Gastroesophageal sphincter (tissue), 4 donors: Measurements from ENCODE around the gene SGPL1. TPM values are rescaled to one million over a fixed set of nuclear protein-coding genes. Genes with fewer than 3 reads are reported as not detected.

Experiments
- ATAC-seq: fragments of 150-250 bp; one replicate; pipeline ENCODE4 v1.9.1; 2016; ENCODE audit warnings: mild to moderate bottlenecking, moderate library complexity
- H3K27ac ChIP-seq, 4 donors: fragments of 200-600 bp; sonication (generic) in 3 of 4; 1 replicate in 3 of 4; 2 replicates in 1 of 4; pipeline ENCODE4 v1.5.1; 2016 to 2019
- H3K27me3 ChIP-seq: fragments of 200-600 bp; sonication (generic); one replicate; pipeline ENCODE4 v1.5.1; 2019
- H3K36me3 ChIP-seq, 2 donors: fragments of 200-600 bp; sonication (generic); one replicate each; pipeline ENCODE4 v1.5.1; 2019; ENCODE audit warnings: control low read depth in 1 of 2
- H3K4me1 ChIP-seq, 3 donors: fragments of 200-600 bp; sonication (generic); 1 replicate in 2 of 3; 2 replicates in 1 of 3; pipeline ENCODE4 v1.5.1; 2016 to 2019; ENCODE audit warnings: control low read depth in 2 of 3
- H3K4me3 ChIP-seq, 2 donors: fragments of 200-600 bp; sonication (generic); one replicate each; pipeline ENCODE4 v1.5.1; 2019; ENCODE audit warnings: mild to moderate bottlenecking in 1 of 2, moderate library complexity in 1 of 2
- H3K9me3 ChIP-seq, 3 donors: fragments of 200-600 bp; sonication (generic); one replicate each; pipeline ENCODE4 v1.5.1; 2017 to 2019; ENCODE audit warnings: control low read depth in 2 of 3
- EP300 ChIP-seq: sonication (generic); formaldehyde crosslinking; IDR thresholded peaks from one replicate; pipeline ENCODE4 v1.6.1; 2017; ENCODE audit warnings: antibody characterized with exemption, mild to moderate bottlenecking
- POLR2A ChIP-seq, 2 donors: fragments of 450-650 bp; IDR thresholded peaks; one replicate each; pipeline ENCODE4 v1.6.1; 2017; ENCODE audit warnings: antibody characterized with exemption in 2 of 2, mild to moderate bottlenecking in 2 of 2, moderate library complexity in 1 of 2
- POLR2AphosphoS5 ChIP-seq: sonication (generic); formaldehyde crosslinking; IDR thresholded peaks from one replicate; pipeline ENCODE4 v1.6.1; 2017; ENCODE audit warnings: antibody characterized with exemption
- WGBS, 2 donors: methylation state at CpG; one replicate each; pipeline ENCODE4 v1.1.5; 2018; ENCODE audit warnings: low coverage in 1 of 2; 5-methylcytosine and 5-hydroxymethylcytosine counted together
- total RNA-seq, 4 donors: library from RNA; depleted of rRNA; stranded (reverse); fragments of >200 nt; gene quantifications; one replicate each; pipeline ENCODE4 v1.1.0, GENCODE V29; 2016
- TF ChIP-seq, protein P1 (sequence below), 4 experiments: fragments of 200-600 bp in 2 of 4; fragments of 450-650 bp in 2 of 4; sonication (generic) in 1 of 4; IDR thresholded peaks; one replicate each; pipeline ENCODE4 v1.5.1; 2017 to 2019; ENCODE audit warnings: antibody characterized with exemption in 4 of 4, mild to moderate bottlenecking in 2 of 4, moderate library complexity in 2 of 4

The SGPL1 gene
- total RNA-seq, 4 donors from 2014 or later, result 23.0 to 28.1 (median 24.4) TPM

DNA sequence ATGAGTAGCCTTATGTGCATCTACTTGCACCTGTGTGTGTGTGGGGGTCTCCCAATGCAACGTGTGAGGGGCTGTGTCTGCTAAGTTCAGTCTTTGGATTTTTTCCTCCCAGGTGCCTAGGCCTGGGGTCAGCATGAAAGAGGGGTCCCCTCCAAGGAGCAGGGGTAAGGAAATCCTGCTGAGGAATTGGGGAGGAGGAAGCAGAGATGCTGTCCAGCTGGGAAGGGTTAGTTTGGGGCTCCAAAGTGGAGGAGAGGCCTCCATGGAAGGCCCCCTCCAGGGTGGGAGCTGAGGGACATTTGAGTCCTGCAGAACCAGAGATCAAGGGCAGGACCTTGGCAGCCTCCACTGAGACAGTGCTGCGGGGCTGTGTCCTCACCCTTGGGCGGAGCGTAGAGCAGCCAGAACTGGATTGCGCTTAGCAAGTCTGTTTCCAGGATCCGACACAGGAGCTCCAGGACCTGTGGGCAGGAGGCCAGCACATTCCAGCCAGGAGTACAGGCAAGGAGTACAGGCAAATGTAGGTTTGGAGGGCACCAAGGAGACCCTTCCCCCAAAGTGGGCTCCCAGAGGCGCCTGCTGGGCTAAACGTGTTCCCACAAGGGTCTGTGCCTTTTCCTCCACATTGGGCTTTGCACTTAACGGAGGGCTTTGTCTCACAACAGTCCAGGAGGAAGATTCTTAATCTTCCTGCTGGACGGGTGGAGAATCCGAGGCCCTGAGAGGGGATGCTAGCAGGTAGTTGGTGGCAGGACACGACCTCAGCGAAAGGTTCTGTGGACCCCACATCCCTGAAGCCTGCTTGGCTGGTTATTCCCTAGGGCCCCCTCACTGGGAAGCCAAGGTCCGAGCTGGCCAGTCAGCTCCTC is 40.7 kb upstream of the SGPL1 start:
- Histone ChIP-seq H3K27ac (no peak overlapping the region), H3K9me3 (no peaks in the 10 kb centered on the region), H3K27me3 (no peaks in the 10 kb centered on the region), H3K36me3 (no peaks in the 10 kb centered on the region), H3K4me3 (no peak overlapping the region), H3K4me1 (no peaks in the 10 kb centered on the region)
- 87 to 91% methylated on average over 3 to 5 of the region's 14 CpGs for WGBS, 2 donors
- TF ChIP-seq POLR2A (IDR thresholded peaks at IDR 0.05), result no peak
- no peak for TF ChIP-seq EP300
- no peak for TF ChIP-seq POLR2AphosphoS5
- TF ChIP-seq, protein P1, sequence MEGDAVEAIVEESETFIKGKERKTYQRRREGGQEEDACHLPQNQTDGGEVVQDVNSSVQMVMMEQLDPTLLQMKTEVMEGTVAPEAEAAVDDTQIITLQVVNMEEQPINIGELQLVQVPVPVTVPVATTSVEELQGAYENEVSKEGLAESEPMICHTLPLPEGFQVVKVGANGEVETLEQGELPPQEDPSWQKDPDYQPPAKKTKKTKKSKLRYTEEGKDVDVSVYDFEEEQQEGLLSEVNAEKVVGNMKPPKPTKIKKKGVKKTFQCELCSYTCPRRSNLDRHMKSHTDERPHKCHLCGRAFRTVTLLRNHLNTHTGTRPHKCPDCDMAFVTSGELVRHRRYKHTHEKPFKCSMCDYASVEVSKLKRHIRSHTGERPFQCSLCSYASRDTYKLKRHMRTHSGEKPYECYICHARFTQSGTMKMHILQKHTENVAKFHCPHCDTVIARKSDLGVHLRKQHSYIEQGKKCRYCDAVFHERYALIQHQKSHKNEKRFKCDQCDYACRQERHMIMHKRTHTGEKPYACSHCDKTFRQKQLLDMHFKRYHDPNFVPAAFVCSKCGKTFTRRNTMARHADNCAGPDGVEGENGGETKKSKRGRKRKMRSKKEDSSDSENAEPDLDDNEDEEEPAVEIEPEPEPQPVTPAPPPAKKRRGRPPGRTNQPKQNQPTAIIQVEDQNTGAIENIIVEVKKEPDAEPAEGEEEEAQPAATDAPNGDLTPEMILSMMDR (IDR thresholded peaks at IDR 0.05), result no peak
- no peak for ATAC-seq

DNA sequence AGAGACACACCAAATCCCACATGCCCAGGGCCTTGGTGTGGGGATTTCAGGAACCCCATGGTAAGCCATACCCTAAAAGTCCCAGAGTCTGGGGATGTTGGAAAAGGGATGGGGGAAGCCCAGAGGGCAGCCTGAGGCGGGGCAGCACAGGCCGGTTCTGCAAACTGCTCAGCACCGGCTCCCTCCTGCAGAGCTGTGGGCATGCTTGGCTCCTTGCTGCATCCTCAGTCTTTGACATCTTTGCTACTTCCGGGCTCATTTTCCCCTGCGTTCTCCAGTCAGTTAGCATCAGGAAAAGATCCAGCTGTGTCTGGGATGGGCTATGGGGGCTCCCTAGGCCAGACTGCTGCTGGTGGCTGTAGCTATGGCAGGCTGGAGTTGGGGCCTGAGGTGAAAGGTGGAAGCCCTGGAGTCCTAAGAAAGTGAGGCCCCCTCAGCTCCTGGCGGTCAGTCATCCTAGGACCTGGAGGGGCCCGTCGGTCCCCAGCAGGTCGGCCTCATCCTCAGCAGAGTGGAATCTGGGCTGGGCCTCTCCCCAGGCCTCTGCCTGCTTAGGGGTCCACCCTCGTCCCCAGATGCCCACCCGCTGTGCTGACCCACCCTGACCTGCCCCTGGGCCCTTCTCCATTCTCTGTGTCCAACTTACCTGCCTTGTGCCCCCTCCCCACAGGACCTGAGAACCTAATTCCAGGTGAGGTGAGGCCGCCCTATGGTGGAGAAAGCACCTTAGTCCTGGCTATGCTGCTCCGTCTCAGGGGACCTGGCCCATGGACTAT is 39.9 kb upstream of the SGPL1 start:
- Histone ChIP-seq H3K36me3 (no peaks in the 10 kb centered on the region), H3K27me3 (no peaks in the 10 kb centered on the region), H3K9me3 (no peaks in the 10 kb centered on the region), H3K4me3 (no peak overlapping the region), H3K27ac (no peak overlapping the region), H3K4me1 (no peaks in the 10 kb centered on the region)
- TF ChIP-seq POLR2A (IDR thresholded peaks at IDR 0.05), result no peak
- no peak for TF ChIP-seq POLR2AphosphoS5
- TF ChIP-seq EP300, result no peak
- TF ChIP-seq, protein P1 (IDR thresholded peaks at IDR 0.05), result no peak
- WGBS, 2 donors, result 73 to 100% methylated on average over 2 to 3 of the region's 13 CpGs
- ATAC-seq, result no peak

DNA sequence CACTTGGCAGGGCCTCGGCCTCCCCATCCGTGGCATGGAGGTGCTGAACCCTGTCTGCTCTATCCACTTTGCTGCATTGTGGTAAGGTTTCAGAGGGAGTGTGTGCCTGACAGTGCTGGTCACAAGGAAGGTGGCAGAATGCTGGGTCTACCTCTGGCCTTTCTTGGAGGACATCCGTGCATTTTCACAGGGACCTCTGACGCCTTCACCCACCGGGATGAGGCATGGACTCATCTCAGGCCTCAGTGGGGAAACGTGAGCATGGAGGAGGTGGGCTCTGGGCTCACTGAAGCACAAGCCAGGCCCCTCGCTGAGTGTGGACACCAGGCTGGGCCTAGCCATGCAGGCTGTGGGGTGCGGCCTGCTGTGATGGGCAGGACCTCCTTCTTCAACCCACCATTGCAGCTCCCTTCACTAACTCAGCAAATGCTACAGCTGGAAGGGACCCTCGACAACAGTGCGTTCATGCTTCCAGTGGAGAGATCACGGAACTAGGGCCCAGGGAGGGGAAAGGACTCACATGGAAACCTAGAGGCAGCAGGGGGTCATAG is 39.2 kb upstream of the SGPL1 start:
- Histone ChIP-seq H3K4me3 (no peak overlapping the region), H3K27me3 (no peaks in the 10 kb centered on the region), H3K27ac (no peak overlapping the region), H3K9me3 (no peaks in the 10 kb centered on the region), H3K36me3 (no peaks in the 10 kb centered on the region), H3K4me1 (no peaks in the 10 kb centered on the region)
- TF ChIP-seq, protein P1 (IDR thresholded peaks at IDR 0.05), result no peak
- TF ChIP-seq POLR2AphosphoS5 (no peak), EP300 (no peak), POLR2A (IDR thresholded peaks at IDR 0.05) (no peak)
- WGBS, 2 donors, result 93% methylated on average over 3 of the region's 11 CpGs; no CpG with 5 or more reads in 1 of the 2 donors
- no peak for ATAC-seq

DNA sequence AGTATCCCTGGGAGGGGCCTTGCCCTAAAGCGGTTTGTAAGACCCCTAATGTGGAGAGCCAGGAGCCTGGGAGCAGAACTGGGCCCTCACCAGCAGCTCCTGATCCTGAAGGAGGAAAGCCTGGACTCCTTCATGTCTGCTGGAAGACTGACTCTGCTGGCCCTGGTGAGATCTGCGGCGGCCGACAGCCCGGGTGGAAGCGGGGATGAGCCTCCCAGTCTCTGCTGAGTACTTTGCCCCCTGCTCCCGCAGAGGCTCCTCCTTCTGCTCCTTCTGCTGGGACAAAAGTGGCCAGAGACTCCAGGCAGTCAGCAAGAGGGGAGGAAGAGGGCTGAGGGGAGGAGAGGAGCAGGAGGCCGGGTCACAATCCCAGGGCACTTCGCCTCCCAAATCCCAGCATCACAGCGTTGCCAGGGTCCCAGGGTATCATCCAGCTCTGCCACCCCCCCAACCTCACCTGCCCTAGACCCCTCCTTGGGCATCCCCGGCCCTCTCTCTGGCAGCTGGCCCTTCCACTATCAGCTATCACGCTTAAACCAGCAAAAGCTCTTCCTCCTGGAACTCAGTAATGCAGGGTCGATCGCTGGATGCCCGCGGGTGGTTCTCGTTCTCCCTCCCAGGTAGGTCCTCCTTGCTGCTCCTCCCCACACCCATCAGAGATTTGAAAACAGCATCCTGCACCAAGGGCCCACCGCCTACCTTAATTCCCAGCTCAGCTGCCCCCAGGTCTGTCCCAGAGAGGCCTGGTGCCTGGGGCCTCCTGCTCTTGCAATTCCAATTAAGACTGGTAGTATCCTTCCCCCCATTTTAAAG is 38.5 kb upstream of the SGPL1 start:
- ATAC-seq, result no peak
- WGBS, 2 donors, result 94% methylated on average over 7 to 11 of the region's 18 CpGs

More for the DNA sequence above, 38.5 kb upstream of the SGPL1 start:
- TF ChIP-seq POLR2AphosphoS5 (no peak), EP300 (no peak), POLR2A (IDR thresholded peaks at IDR 0.05) (no peak)
- TF ChIP-seq, protein P1 (IDR thresholded peaks at IDR 0.05), result no peak
- Histone ChIP-seq H3K4me1 (no peaks in the 10 kb centered on the region), H3K36me3 (no peaks in the 10 kb centered on the region), H3K9me3 (no peaks in the 10 kb centered on the region), H3K4me3 (no peak overlapping the region), H3K27me3 (no peaks in the 10 kb centered on the region), H3K27ac (no peak overlapping the region)
